ENCODE data around the gene MX1.

Gene MX1

GRCh38 chr21:41425954-41426675 lies at the start of gene MX1:
Gene MX1 (plus strand): TSS chr21:41426239. CDS start chr21:41432071, 5,832 bp downstream.
- DNase-seq: peak; percentile 89

GRCh38 chr21:41377715-41378114 lies 48.3 kb upstream of the MX1 start:
- DNase-seq: no peak

DNA sequence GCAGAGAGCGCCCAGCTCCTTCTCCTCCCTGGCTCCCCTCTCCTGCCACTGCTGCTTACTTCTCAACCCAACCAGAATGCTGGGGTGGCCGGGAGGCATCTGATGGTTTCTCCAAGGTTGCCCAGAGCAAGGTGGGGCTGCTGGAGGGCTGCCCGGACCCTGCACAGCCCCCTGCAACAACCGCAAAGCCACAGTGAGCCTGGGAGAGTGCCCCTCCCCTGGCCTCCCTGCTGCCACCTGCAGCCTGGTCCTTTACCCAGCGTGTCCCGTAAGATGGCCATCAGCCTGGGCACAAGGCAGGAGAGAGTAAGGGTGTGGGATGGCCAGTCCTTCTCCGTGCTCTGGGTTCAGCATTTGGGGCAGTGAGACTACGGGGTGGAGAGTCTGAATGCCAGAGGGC lies 47.2 kb upstream of the MX1 start:
- no peak for DNase-seq

DNA sequence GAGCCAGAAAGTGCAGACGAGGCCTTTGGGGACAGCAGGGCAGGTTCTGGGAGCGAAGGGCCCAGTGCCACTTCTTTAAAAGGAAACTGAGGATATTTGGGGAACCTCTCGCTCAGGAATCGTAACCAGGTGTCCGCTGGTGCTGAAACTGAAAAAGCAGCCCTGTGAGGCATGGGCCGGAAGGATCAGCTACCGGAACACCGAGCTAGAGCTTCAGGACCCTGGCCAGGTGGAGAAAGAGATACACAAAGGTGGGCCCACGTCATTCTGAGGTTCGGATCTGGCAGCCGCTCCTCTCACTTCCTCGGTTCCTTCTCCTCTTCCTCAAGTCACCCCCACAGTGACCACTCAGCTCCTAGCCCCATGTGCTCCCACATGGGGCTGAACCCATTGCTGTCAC lies 46.1 kb upstream of the MX1 start:
- DNase-seq: no peak

GRCh38 chr21:41381731-41382130 lies 44.3 kb upstream of the MX1 start:
- DNase-seq: no peak

- no peak for DNase-seq
These were observed 38.8 kb upstream of the MX1 start for GRCh38 chr21:41387042-41387819.

GRCh38 chr21:41387824-41388223 lies 38.2 kb upstream of the MX1 start:
- no peak for DNase-seq

- DNase-seq: no peak
These were observed 37.8 kb upstream of the MX1 start for GRCh38 chr21:41388259-41388658.

GRCh38 chr21:41390043-41390639 lies 35.9 kb upstream of the MX1 start:
- no peak for DNase-seq

GRCh38 chr21:41393876-41394465 lies 32.1 kb upstream of the MX1 start:
- no peak for DNase-seq

DNA sequence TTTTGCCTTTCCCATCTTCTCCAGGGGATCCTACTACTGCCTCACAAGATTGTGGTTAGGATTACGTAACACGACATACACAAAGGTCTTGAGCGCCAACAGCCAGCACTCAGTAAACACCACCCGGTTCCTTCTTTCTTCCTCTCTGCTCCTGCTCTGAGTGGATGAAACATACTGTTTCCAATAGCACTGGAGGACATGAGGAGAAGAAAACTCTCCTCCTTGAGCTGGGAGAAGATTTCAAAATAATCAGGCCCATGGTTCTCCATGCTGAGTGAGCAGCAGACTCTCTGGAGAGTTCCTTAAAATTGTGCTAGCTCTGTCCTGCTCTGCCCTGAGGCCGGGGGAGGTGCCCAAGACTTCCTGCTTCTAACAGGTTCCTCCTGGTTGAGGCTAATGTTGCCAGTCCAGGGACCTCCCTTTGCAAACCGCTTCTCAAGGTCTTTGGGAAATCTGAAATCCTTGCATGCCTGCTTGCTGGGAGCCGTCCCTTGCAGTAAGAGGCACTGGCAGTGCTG lies 29.4 kb upstream of the MX1 start:
- DNase-seq: no peak

- DNase-seq: no peak
These were observed 28.6 kb upstream of the MX1 start for GRCh38 chr21:41397471-41397891.

DNA sequence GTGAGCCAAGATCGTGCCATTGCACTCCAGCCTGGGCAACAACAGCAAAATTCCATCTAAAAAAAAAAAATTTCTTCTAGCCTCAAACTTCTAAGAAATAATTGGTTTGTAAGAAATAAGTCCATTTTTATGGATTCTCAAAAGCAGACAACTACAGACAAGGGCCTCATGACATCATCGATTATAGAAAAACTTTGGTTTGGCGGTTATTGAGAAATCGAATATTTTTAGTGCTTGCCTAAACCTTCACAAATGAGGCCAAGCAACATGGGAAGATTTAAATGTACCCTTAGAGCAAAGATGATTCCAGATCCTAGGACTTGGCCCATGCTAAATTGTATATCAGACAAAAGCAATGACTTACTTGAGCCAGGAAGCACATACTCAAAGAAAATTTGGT lies 27.8 kb upstream of the MX1 start:
- DNase-seq: no peak

GRCh38 chr21:41398831-41399230 lies 27.2 kb upstream of the MX1 start:
- no peak for DNase-seq

- DNase-seq: no peak
These were observed 26.7 kb upstream of the MX1 start for GRCh38 chr21:41399246-41399800.

GRCh38 chr21:41402231-41402630 lies 23.8 kb upstream of the MX1 start:
- DNase-seq: no peak

DNA sequence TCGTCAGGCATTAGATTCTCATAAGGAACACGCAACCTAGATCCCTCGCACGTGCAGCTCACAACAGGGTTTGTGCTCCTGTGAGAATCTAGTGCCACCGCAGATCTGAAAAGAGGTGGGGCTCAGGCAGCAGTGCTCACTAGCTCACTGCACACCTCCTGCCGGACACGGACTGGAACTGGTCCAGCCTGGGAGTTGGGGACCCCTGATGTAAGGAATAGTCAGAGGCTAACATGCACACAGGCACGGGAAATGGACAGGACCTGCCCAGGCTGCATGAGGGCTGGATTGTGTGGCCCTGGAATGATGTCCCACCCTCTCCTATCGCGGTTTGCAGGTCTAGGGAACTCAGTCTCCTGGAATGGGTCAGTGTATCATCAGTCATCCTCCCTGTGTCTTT lies 23.2 kb upstream of the MX1 start:
- no peak for DNase-seq

DNA sequence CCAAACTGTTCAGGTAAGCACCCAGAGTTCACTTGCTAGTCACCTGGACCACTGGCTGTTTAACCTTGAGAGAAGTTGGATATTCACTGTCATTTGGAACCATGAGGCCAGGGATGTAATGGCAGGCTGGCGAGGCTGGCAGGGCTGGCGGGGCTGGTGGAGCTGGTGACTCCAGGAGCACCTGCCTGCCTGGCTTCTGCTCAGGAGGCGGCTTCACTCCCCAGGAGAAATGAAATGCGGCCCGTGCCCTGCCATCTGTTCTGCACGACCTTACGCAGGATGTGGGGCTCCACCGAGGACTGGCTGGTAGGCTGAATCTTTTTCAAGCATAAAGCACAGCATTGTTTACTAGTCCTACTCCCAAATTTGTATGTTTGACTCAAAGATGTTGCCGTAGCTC lies 22.7 kb upstream of the MX1 start:
- DNase-seq: no peak

GRCh38 chr21:41403966-41404365 lies 22.1 kb upstream of the MX1 start:
- no peak for DNase-seq

GRCh38 chr21:41405321-41405720 lies 20.7 kb upstream of the MX1 start:
- no peak for DNase-seq

DNA sequence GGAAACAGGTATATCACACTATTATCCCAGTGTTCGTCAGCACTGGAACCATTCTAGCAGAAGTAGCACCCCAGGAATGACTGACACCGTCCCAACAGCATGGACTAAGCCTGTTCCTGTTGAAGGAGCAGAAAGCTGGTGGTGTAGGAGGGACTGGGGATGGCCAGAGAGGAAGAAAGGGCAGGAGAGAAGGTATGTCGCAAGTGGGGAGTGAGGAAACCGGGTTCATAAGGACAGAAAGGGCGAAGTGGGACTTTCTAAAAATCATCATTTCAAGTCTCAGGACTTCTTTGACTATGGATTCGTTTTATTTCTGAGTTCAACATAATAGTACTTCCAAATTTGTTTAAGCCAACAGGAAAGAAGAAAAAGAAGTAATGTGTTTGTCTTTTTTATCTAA lies 19.7 kb upstream of the MX1 start:
- no peak for DNase-seq

DNA sequence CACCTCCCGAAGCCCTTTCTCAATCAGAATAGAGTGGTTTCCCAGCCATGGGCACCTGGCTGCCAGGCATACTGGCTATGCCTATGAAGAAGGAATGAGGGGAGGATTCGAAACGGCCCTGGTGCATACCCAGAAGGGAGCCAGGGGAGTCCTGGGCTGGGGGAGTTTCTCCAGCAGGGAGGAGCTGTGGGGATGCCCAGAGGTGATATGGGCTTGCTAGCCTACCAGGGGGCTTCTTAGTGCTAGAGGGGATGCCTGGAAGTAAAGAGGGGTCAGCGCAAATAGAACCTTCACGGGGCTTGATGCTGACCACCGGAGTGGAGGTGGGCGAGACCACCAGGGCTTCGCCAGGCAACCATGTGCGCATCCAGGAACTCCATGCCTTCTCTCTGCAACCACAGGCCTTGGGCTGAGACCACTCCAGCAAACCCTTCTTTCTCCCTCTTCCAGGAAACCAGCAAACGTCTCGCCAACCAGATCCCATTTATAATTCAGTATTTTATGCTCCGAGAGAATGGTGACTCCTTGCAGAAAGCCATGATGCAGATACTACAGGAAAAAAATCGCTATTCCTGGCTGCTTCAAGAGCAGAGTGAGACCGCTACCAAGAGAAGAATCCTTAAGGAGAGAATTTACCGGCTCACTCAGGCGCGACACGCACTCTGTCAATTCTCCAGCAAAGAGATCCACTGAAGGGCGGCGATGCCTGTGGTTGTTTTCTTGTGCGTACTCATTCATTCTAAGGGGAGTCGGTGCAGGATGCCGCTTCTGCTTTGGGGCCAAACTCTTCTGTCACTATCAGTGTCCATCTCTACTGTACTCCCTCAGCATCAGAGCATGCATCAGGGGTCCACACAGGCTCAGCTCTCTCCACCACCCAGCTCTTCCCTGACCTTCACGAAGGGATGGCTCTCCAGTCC lies 18.2 kb upstream of the MX1 start:
- DNase-seq: no peak

All from stimulated activated CD8-positive, alpha-beta memory T cell treated with anti-CD3 and anti-CD28 coated beads, Interleukin-4, amount 100 ng/mL, for 48 hours (primary cell).